HCT116 (cell line): ENCODE data around the gene TMCC1.

Source experiments
- EGR1 ChIP-seq: IDR thresholded peaks from 2 replicates; pipeline ENCODE4 v1.6.1; 2012; ENCODE audit warnings: low read depth
- FOSL1 ChIP-seq: IDR thresholded peaks from 2 replicates; pipeline ENCODE4 v1.6.1; 2012; ENCODE audit warnings: low read depth
- POLR2A ChIP-seq: IDR thresholded peaks from 2 replicates; pipeline ENCODE4 v1.7.0; 2011; ENCODE audit warnings: borderline replicate concordance; ENCODE audit not compliant: insufficient read depth, insufficient read length; ENCODE audit errors: extremely low read depth
- POLR2AphosphoS5 ChIP-seq: IDR thresholded peaks from 2 replicates; pipeline ENCODE4 v1.6.1; 2011; ENCODE audit warnings: mild to moderate bottlenecking, low read depth, low read length, moderate library complexity
- RAD21 ChIP-seq: IDR thresholded peaks from 2 replicates; pipeline ENCODE4 v1.6.1; 2012; ENCODE audit warnings: low read depth, mild to moderate bottlenecking
- YY1 ChIP-seq: IDR thresholded peaks from 2 replicates; pipeline ENCODE4 v1.6.1; 2011; ENCODE audit warnings: low read length, low read depth, moderate library complexity, mild to moderate bottlenecking; ENCODE audit not compliant: insufficient replicate concordance; ENCODE audit errors: extremely low read depth
- ZNF274 ChIP-seq: fragments of 200-500 bp; sonication (Bioruptor generic); IDR thresholded peaks from 2 replicates; pipeline ENCODE4 v1.6.1; 2014; ENCODE audit warnings: mild to moderate bottlenecking, low read depth, low read length, inconsistent platforms
- TF ChIP-seq, protein P1 (sequence below): IDR thresholded peaks from 2 replicates; pipeline ENCODE4 v1.6.1; 2012
- TF ChIP-seq, protein P2 (sequence below), 3 experiments: fragments of 200-600 bp in 1 of 3; sonication (generic) in 1 of 3; IDR thresholded peaks in 2 of 3; conservative IDR thresholded peaks in 1 of 3; 2 replicates each; pipeline ENCODE4 v1.5.1; 2012 to 2017; ENCODE audit warnings: low read depth in 2 of 3, low read length in 2 of 3, antibody characterized with exemption in 1 of 3, borderline replicate concordance in 1 of 3, control low read depth in 1 of 3, mild to moderate bottlenecking in 1 of 3, mixed read lengths in 1 of 3, mixed run types in 1 of 3, moderate library complexity in 1 of 3; ENCODE audit not compliant: insufficient read depth in 1 of 3
- TF ChIP-seq, protein P3 (sequence below): IDR thresholded peaks from 2 replicates; pipeline ENCODE4 v1.6.1; 2011; ENCODE audit warnings: mild to moderate bottlenecking, low read length, moderate library complexity; ENCODE audit not compliant: insufficient replicate concordance; ENCODE audit errors: extremely low read depth
- TF ChIP-seq, protein P4 (sequence below): IDR thresholded peaks from 2 replicates; pipeline ENCODE4 v1.6.1; 2012; ENCODE audit warnings: low read depth

DNA sequence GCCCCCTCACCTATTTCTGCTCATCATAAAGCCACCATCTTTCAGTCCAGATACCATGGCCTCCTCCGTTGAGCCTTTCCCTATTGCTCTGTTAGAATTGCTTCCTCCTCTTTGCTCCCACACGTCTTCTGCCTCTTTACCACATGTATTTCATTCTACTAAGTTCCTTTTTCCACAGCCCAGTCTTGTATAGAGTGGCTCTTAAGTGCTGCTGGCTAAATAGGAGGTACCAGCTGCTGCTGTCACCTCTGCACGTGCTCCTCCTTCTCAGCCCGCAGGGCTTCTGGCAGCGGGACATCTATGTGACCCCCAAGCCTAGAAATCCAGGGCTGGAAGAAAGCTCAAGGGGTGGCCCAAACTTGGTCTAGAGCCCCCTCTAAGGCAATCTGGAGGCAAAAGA is 248.2 kb downstream of the TMCC1 start:
- no peak for TF ChIP-seq RAD21
- TF ChIP-seq, protein P1, sequence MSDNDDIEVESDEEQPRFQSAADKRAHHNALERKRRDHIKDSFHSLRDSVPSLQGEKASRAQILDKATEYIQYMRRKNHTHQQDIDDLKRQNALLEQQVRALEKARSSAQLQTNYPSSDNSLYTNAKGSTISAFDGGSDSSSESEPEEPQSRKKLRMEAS: no peak
- TF ChIP-seq, protein P2, sequence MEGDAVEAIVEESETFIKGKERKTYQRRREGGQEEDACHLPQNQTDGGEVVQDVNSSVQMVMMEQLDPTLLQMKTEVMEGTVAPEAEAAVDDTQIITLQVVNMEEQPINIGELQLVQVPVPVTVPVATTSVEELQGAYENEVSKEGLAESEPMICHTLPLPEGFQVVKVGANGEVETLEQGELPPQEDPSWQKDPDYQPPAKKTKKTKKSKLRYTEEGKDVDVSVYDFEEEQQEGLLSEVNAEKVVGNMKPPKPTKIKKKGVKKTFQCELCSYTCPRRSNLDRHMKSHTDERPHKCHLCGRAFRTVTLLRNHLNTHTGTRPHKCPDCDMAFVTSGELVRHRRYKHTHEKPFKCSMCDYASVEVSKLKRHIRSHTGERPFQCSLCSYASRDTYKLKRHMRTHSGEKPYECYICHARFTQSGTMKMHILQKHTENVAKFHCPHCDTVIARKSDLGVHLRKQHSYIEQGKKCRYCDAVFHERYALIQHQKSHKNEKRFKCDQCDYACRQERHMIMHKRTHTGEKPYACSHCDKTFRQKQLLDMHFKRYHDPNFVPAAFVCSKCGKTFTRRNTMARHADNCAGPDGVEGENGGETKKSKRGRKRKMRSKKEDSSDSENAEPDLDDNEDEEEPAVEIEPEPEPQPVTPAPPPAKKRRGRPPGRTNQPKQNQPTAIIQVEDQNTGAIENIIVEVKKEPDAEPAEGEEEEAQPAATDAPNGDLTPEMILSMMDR (IDR thresholded peaks at IDR 0.05 in 2 of 3, conservative IDR thresholded peaks at IDR 0.05 in 1 of 3; ENCODE audit: borderline replicate concordance in 1 of 3, insufficient read depth in 1 of 3, low read depth in 2 of 3, low read length in 2 of 3): no peak
- TF ChIP-seq FOSL1: no peak
- TF ChIP-seq ZNF274: no peak
- TF ChIP-seq POLR2AphosphoS5: no peak
- TF ChIP-seq, protein P3, sequence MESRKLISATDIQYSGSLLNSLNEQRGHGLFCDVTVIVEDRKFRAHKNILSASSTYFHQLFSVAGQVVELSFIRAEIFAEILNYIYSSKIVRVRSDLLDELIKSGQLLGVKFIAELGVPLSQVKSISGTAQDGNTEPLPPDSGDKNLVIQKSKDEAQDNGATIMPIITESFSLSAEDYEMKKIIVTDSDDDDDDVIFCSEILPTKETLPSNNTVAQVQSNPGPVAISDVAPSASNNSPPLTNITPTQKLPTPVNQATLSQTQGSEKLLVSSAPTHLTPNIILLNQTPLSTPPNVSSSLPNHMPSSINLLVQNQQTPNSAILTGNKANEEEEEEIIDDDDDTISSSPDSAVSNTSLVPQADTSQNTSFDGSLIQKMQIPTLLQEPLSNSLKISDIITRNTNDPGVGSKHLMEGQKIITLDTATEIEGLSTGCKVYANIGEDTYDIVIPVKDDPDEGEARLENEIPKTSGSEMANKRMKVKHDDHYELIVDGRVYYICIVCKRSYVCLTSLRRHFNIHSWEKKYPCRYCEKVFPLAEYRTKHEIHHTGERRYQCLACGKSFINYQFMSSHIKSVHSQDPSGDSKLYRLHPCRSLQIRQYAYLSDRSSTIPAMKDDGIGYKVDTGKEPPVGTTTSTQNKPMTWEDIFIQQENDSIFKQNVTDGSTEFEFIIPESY: no peak
- TF ChIP-seq POLR2A: no peak
- TF ChIP-seq YY1: no peak
- TF ChIP-seq, protein P4, sequence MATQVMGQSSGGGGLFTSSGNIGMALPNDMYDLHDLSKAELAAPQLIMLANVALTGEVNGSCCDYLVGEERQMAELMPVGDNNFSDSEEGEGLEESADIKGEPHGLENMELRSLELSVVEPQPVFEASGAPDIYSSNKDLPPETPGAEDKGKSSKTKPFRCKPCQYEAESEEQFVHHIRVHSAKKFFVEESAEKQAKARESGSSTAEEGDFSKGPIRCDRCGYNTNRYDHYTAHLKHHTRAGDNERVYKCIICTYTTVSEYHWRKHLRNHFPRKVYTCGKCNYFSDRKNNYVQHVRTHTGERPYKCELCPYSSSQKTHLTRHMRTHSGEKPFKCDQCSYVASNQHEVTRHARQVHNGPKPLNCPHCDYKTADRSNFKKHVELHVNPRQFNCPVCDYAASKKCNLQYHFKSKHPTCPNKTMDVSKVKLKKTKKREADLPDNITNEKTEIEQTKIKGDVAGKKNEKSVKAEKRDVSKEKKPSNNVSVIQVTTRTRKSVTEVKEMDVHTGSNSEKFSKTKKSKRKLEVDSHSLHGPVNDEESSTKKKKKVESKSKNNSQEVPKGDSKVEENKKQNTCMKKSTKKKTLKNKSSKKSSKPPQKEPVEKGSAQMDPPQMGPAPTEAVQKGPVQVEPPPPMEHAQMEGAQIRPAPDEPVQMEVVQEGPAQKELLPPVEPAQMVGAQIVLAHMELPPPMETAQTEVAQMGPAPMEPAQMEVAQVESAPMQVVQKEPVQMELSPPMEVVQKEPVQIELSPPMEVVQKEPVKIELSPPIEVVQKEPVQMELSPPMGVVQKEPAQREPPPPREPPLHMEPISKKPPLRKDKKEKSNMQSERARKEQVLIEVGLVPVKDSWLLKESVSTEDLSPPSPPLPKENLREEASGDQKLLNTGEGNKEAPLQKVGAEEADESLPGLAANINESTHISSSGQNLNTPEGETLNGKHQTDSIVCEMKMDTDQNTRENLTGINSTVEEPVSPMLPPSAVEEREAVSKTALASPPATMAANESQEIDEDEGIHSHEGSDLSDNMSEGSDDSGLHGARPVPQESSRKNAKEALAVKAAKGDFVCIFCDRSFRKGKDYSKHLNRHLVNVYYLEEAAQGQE: no peak
- no peak for TF ChIP-seq EGR1
